Measurements from ENCODE around the gene PDIA2.

Gene PDIA2

GRCh38 chr16:291539-291938 is 8.6 kb downstream of the PDIA2 start:
- H3K4me3 ChIP-seq (IDR thresholded peaks at IDR 0.05; ENCODE audit: insufficient read depth, low read depth, low read length), result no peak overlapping the region
- no peak overlapping the region for H3K9ac ChIP-seq
- TF ChIP-seq CTCF (conservative IDR thresholded peaks at IDR 0.05; ENCODE audit: low read depth, low read length), result no peak
- H3K4me2 ChIP-seq, result no peak overlapping the region
- H4K20me1 ChIP-seq (ENCODE audit: insufficient read depth), result no peaks in the 10 kb centered on the region
- H2AFZ ChIP-seq (ENCODE audit: low read depth), result no peak overlapping the region
- no peaks in the 10 kb centered on the region for H3K79me2 ChIP-seq (ENCODE audit: insufficient read depth, low read depth)
- no peaks in the 10 kb centered on the region; the same call in 1 of the 2 replicates for H3K36me3 ChIP-seq (ENCODE audit: insufficient read depth)
- no peaks in the 10 kb centered on the region for H3K27me3 ChIP-seq (ENCODE audit: insufficient read depth, low read depth)
- H3K4me1 ChIP-seq (ENCODE audit: low read depth, poor library complexity, severe bottlenecking), result no peaks in the 10 kb centered on the region
- H3K27ac ChIP-seq, result no peak overlapping the region

DNA sequence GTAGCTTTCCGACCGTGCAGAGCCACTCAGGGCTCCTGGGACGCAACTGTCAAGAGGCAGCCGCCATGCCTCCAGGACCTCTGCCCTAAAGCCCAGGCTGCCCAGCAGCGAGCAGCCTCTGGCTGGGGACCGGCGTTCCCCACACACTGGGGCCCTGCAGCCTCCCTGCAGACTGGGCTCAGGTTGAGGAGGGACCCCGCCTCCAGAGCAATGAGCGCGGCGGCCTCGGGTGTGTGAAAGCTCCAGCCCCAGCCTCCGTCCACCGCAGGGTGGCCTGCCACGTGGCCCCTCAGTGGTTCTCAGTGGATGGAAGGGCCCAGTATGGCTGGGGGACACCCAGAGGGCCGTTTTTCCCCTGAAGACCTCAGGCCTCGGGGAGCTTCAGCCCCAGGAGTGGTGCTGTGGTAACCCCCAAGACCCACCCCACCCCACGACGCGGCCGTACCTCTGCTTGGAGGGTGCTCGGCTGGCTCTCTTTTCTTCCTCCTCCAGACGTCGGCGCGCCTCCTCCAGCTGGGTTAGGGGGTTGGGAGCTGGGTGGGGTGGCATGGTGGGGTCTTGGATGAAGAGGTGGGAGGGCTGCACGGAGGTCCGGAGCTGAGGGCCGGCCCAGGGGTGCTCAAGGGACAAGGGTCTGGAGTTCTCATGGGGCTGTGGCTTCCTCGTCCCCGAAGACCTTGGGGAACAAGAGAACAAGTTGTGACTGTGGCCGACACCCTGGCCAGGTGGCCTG is 10.2 kb downstream of the PDIA2 start:
- H3K79me2 ChIP-seq (ENCODE audit: insufficient read depth, low read depth), result no peaks in the 10 kb centered on the region
- no peaks in the 10 kb centered on the region for H3K4me1 ChIP-seq (ENCODE audit: low read depth, poor library complexity, severe bottlenecking)
- H3K4me2 ChIP-seq, result no peak overlapping the region
- no peak overlapping the region for H3K4me3 ChIP-seq (IDR thresholded peaks at IDR 0.05; ENCODE audit: insufficient read depth, low read depth, low read length)
- no peaks in the 10 kb centered on the region for H3K27me3 ChIP-seq (ENCODE audit: insufficient read depth, low read depth)
- H4K20me1 ChIP-seq (ENCODE audit: insufficient read depth), result no peaks in the 10 kb centered on the region
- no peak overlapping the region for H3K27ac ChIP-seq
- H3K9ac ChIP-seq, result no peak overlapping the region
- TF ChIP-seq CTCF (conservative IDR thresholded peaks at IDR 0.05; ENCODE audit: low read depth, low read length), result no peak
- H2AFZ ChIP-seq (ENCODE audit: low read depth), result no peak overlapping the region
- no peaks in the 10 kb centered on the region for H3K36me3 ChIP-seq (ENCODE audit: insufficient read depth)

- Histone ChIP-seq H3K27me3 (ENCODE audit: insufficient read depth, low read depth) (no peaks in the 10 kb centered on the region), H3K27ac (no peak overlapping the region), H3K4me1 (ENCODE audit: low read depth, poor library complexity, severe bottlenecking) (no peaks in the 10 kb centered on the region), H3K79me2 (ENCODE audit: insufficient read depth, low read depth) (no peaks in the 10 kb centered on the region), H3K4me3 (IDR thresholded peaks at IDR 0.05; ENCODE audit: insufficient read depth, low read depth, low read length) (no peak overlapping the region), H3K4me2 (no peak overlapping the region), H2AFZ (ENCODE audit: low read depth) (no peak overlapping the region), H4K20me1 (ENCODE audit: insufficient read depth) (no peaks in the 10 kb centered on the region), H3K36me3 (ENCODE audit: insufficient read depth) (no peaks in the 10 kb centered on the region), H3K9ac (no peak overlapping the region)
- TF ChIP-seq CTCF (conservative IDR thresholded peaks at IDR 0.05; ENCODE audit: low read depth, low read length), result no peak
Observed at GRCh38 chr16:296276-296675, 13.3 kb downstream of the PDIA2 start.

- TF ChIP-seq CTCF (conservative IDR thresholded peaks at IDR 0.05; ENCODE audit: low read depth, low read length), result no peak
Observed at GRCh38 chr16:296806-297510, 14.0 kb downstream of the PDIA2 start.

More at GRCh38 chr16:296806-297510, 14.0 kb downstream of the PDIA2 start:
- H3K9ac ChIP-seq, result no peak overlapping the region
- H4K20me1 ChIP-seq (ENCODE audit: insufficient read depth), result no peaks in the 10 kb centered on the region
- no peaks in the 10 kb centered on the region for H3K79me2 ChIP-seq (ENCODE audit: insufficient read depth, low read depth)
- no peaks in the 10 kb centered on the region for H3K27me3 ChIP-seq (ENCODE audit: insufficient read depth, low read depth)
- H3K36me3 ChIP-seq (ENCODE audit: insufficient read depth), result no peaks in the 10 kb centered on the region
- H3K4me1 ChIP-seq (ENCODE audit: low read depth, poor library complexity, severe bottlenecking), result no peaks in the 10 kb centered on the region
- no peak overlapping the region for H3K4me2 ChIP-seq
- no peak overlapping the region for H3K4me3 ChIP-seq (IDR thresholded peaks at IDR 0.05; ENCODE audit: insufficient read depth, low read depth, low read length)
- no peak overlapping the region for H3K27ac ChIP-seq
- no peak overlapping the region for H2AFZ ChIP-seq (ENCODE audit: low read depth)

Data from KMS-11 (cell line).